ENCODE measurements around the gene METTL23. TPM values are rescaled to one million over a fixed set of nuclear protein-coding genes. Genes with fewer than 3 reads are reported as not detected.

The METTL23 gene
- total RNA-seq, 1 donor from 2014 or later = 24.3 TPM

GRCh38 chr17:76687298-76688164, 39.1 kb upstream of the METTL23 start:
- Mint-ChIP-seq H3K27ac (ENCODE audit: unreplicated experiment) (peak overlapping the region; percentile 81), H3K36me3 (ENCODE audit: unreplicated experiment) (no peaks in the 10 kb centered on the region), H3K4me1 (ENCODE audit: low read depth, unreplicated experiment) (peaks cover 40% of the 10 kb centered on the region), H3K4me3 (ENCODE audit: unreplicated experiment) (peak overlapping the region; percentile 73), H3K9me3 (ENCODE audit: unreplicated experiment) (peaks cover 9% of the 10 kb centered on the region), H3K27me3 (ENCODE audit: unreplicated experiment) (peaks cover 4% of the 10 kb centered on the region)
- DNase-seq = no peak
- TF ChIP-seq CTCF (IDR thresholded peaks at IDR 0.05; ENCODE audit: partially characterized antibody, unreplicated experiment) = no peak

- peaks cover 34% of the 10 kb centered on the region for H3K4me1 Mint-ChIP-seq (ENCODE audit: low read depth, unreplicated experiment)
- TF ChIP-seq CTCF (IDR thresholded peaks at IDR 0.05; ENCODE audit: partially characterized antibody, unreplicated experiment) = no peak
- H3K27ac Mint-ChIP-seq (ENCODE audit: unreplicated experiment) = no peak overlapping the region
- no peak for DNase-seq
- H3K9me3 Mint-ChIP-seq (ENCODE audit: unreplicated experiment) = peaks cover 5% of the 10 kb centered on the region
- H3K27me3 Mint-ChIP-seq (ENCODE audit: unreplicated experiment) = peaks cover 4% of the 10 kb centered on the region
- no peaks in the 10 kb centered on the region for H3K36me3 Mint-ChIP-seq (ENCODE audit: unreplicated experiment)
- H3K4me3 Mint-ChIP-seq (ENCODE audit: unreplicated experiment) = no peak overlapping the region
Measured at GRCh38 chr17:76688165-76688622, 38.4 kb upstream of the METTL23 start.

- no peak overlapping the region for H3K27ac Mint-ChIP-seq (ENCODE audit: unreplicated experiment)
- H3K4me3 Mint-ChIP-seq (ENCODE audit: unreplicated experiment) = no peak overlapping the region
- H3K36me3 Mint-ChIP-seq (ENCODE audit: unreplicated experiment) = no peaks in the 10 kb centered on the region
- no peak for TF ChIP-seq CTCF (IDR thresholded peaks at IDR 0.05; ENCODE audit: partially characterized antibody, unreplicated experiment)
- DNase-seq = no peak
- peaks cover 4% of the 10 kb centered on the region for H3K27me3 Mint-ChIP-seq (ENCODE audit: unreplicated experiment)
- peaks cover 31% of the 10 kb centered on the region for H3K4me1 Mint-ChIP-seq (ENCODE audit: low read depth, unreplicated experiment)
- H3K9me3 Mint-ChIP-seq (ENCODE audit: unreplicated experiment) = peaks cover 5% of the 10 kb centered on the region
Measured at GRCh38 chr17:76689859-76690258, 36.8 kb upstream of the METTL23 start.

GRCh38 chr17:76690596-76691280, 35.9 kb upstream of the METTL23 start:
- peaks cover 7% of the 10 kb centered on the region for H3K9me3 Mint-ChIP-seq (ENCODE audit: unreplicated experiment)
- H3K4me1 Mint-ChIP-seq (ENCODE audit: low read depth, unreplicated experiment) = peaks cover 35% of the 10 kb centered on the region
- no peak for DNase-seq
- H3K27ac Mint-ChIP-seq (ENCODE audit: unreplicated experiment) = no peak overlapping the region
- peaks cover 6% of the 10 kb centered on the region for H3K27me3 Mint-ChIP-seq (ENCODE audit: unreplicated experiment)
- H3K4me3 Mint-ChIP-seq (ENCODE audit: unreplicated experiment) = no peak overlapping the region
- H3K36me3 Mint-ChIP-seq (ENCODE audit: unreplicated experiment) = no peaks in the 10 kb centered on the region
- TF ChIP-seq CTCF (IDR thresholded peaks at IDR 0.05; ENCODE audit: partially characterized antibody, unreplicated experiment) = no peak
